HepG2 (cell line): ENCODE data around the gene CENATAC. TPM values are rescaled to one million over a fixed set of nuclear protein-coding genes. Genes with fewer than 3 reads are reported as not detected.
A peak's percentile ranks its signal among the peaks of the same experiment; 100 is the strongest.

ENCODE experiments used
- GABPA ChIP-seq, 2 experiments: IDR thresholded peaks; 2 replicates each; pipeline ENCODE4 v1.6.1; 2011 to 2016; ENCODE audit warnings: low read depth in 2 of 2, low read length in 1 of 2, missing biosample characterization in 1 of 2, missing genetic modification characterization in 1 of 2
- GTF2F1 ChIP-seq: fragments of 150-350 bp; IDR thresholded peaks from 2 replicates; pipeline ENCODE4 v1.6.1; 2014; ENCODE audit warnings: low read length
- MAZ ChIP-seq, 2 experiments: sonication (generic) in 1 of 2; formaldehyde crosslinking in 1 of 2; IDR thresholded peaks; 2 replicates each; pipeline versions ENCODE4 v1.5.0 to v1.6.1; 2012 to 2020; ENCODE audit warnings: low read depth in 2 of 2, mild to moderate bottlenecking in 2 of 2, borderline replicate concordance in 1 of 2, improper control_type of control experiment in 1 of 2, low read length in 1 of 2, missing genetic modification reagents in 1 of 2, moderate library complexity in 1 of 2
- POLR2AphosphoS5 ChIP-seq: IDR thresholded peaks from 2 replicates; pipeline ENCODE4 v1.6.1; 2012; ENCODE audit warnings: low read depth, low read length
- SNAPC2 ChIP-seq: sonication (generic); formaldehyde crosslinking; IDR thresholded peaks from 2 replicates; pipeline ENCODE4 v1.8.1; 2022; ENCODE audit warnings: mild to moderate bottlenecking, missing genetic modification reagents
- ZC3H4 ChIP-seq: sonication (generic); formaldehyde crosslinking; IDR thresholded peaks from 2 replicates; pipeline ENCODE4 v1.4.0; 2020; ENCODE audit warnings: missing genetic modification reagents, borderline replicate concordance
- ZNF569 ChIP-seq: sonication (generic); formaldehyde crosslinking; IDR thresholded peaks from 2 replicates; pipeline ENCODE4 v1.5.0; 2020; ENCODE audit warnings: mild to moderate bottlenecking, missing genetic modification reagents, moderate library complexity, borderline replicate concordance
- ZNF772 ChIP-seq: sonication (generic); formaldehyde crosslinking; IDR thresholded peaks from 2 replicates; pipeline ENCODE4 v1.5.0; 2020; ENCODE audit warnings: mild to moderate bottlenecking, missing genetic modification reagents
- polyA plus RNA-seq, 8 experiments: library from polyadenylated mRNA; depleted of rRNA in 3 of 8; stranded (reverse) in 7 of 8; unstranded in 1 of 8; fragments of >200 nt; fragmentation: Illumina TruSeq in 4 of 8; extraction: Trizol in 4 of 8; gene quantifications; 2 replicates each; pipeline versions ENCODE4 v1.2.1 to v1.2.3, GENCODE V29; 2011 to 2016; ENCODE audit warnings: low read depth in 4 of 8, missing spikeins in 1 of 8, mixed read lengths in 1 of 8; ENCODE audit not compliant: insufficient read depth in 1 of 8
- total RNA-seq, 5 experiments: library from RNA; depleted of rRNA; stranded (reverse); fragments of >200 nt; fragmentation: Illumina TruSeq; extraction: Trizol; gene quantifications; 2 replicates each; pipeline ENCODE4 v1.2.3, GENCODE V29; 2016; ENCODE audit warnings: low read depth in 1 of 5
- TF ChIP-seq, protein P1 (sequence below): sonication (generic); formaldehyde crosslinking; IDR thresholded peaks from 2 replicates; pipeline ENCODE4 v1.4.0; 2020; ENCODE audit warnings: mild to moderate bottlenecking, missing genetic modification reagents
- TF ChIP-seq, protein P2 (sequence below): sonication (generic); formaldehyde crosslinking; IDR thresholded peaks from 2 replicates; pipeline ENCODE4 v1.9.0; 2022; ENCODE audit warnings: missing genetic modification reagents, mild to moderate bottlenecking, borderline replicate concordance
- TF ChIP-seq, protein P3 (sequence below): IDR thresholded peaks from 2 replicates; pipeline ENCODE4 v1.6.1; 2012; ENCODE audit warnings: low read depth, low read length, improper control_type of control experiment
- TF ChIP-seq, protein P4 (sequence below): sonication (generic); formaldehyde crosslinking; IDR thresholded peaks from 2 replicates; pipeline ENCODE4 v1.8.1; 2023; ENCODE audit warnings: mild to moderate bottlenecking, missing genetic modification reagents, borderline replicate concordance
- TF ChIP-seq, protein P5 (sequence below): IDR thresholded peaks from 2 replicates; pipeline ENCODE4 v1.6.1; 2016; ENCODE audit warnings: missing compliant biosample characterization, missing genetic modification reagents, borderline replicate concordance

CENATAC gene
- total and polyA plus RNA-seq, 2 of the 13 experiments (the other 11 are each of a cell fraction or from before 2014, with no cell fraction given): 21.7 to 25.0 TPM

DNA sequence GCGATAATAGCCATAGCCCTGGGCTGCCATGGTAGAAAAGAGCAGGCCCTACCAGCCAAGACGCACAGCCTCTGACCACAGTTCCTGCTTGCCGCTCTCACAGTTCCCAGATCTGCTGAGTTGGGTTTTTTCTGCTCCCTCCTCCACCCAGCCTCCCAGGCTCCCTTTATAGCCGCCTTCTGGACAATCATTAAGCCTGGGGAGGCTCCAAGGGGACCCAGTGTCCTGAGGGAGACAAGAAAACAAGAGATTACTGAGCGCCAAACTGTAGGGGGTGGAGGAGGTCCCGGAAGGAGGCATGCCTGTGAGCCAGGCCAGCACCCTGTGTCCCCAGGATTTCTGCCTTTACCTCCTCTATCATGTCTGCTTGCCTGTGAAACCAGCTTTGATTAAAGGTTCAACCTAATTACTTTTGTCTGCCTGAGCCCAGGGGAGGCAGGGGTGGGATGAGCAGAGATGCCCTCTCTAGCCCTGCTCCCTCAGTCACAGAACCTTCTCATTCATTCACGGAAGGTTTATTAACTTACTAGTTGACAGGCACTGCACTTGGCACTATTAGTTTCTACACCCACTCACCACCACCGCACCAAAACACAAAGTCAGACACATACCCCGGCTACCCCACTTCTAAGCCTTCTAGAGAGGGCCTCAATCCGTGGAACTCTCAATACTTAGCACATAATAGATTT, 31.5 kb downstream of the CENATAC start (continued):
- TF ChIP-seq, protein P1, sequence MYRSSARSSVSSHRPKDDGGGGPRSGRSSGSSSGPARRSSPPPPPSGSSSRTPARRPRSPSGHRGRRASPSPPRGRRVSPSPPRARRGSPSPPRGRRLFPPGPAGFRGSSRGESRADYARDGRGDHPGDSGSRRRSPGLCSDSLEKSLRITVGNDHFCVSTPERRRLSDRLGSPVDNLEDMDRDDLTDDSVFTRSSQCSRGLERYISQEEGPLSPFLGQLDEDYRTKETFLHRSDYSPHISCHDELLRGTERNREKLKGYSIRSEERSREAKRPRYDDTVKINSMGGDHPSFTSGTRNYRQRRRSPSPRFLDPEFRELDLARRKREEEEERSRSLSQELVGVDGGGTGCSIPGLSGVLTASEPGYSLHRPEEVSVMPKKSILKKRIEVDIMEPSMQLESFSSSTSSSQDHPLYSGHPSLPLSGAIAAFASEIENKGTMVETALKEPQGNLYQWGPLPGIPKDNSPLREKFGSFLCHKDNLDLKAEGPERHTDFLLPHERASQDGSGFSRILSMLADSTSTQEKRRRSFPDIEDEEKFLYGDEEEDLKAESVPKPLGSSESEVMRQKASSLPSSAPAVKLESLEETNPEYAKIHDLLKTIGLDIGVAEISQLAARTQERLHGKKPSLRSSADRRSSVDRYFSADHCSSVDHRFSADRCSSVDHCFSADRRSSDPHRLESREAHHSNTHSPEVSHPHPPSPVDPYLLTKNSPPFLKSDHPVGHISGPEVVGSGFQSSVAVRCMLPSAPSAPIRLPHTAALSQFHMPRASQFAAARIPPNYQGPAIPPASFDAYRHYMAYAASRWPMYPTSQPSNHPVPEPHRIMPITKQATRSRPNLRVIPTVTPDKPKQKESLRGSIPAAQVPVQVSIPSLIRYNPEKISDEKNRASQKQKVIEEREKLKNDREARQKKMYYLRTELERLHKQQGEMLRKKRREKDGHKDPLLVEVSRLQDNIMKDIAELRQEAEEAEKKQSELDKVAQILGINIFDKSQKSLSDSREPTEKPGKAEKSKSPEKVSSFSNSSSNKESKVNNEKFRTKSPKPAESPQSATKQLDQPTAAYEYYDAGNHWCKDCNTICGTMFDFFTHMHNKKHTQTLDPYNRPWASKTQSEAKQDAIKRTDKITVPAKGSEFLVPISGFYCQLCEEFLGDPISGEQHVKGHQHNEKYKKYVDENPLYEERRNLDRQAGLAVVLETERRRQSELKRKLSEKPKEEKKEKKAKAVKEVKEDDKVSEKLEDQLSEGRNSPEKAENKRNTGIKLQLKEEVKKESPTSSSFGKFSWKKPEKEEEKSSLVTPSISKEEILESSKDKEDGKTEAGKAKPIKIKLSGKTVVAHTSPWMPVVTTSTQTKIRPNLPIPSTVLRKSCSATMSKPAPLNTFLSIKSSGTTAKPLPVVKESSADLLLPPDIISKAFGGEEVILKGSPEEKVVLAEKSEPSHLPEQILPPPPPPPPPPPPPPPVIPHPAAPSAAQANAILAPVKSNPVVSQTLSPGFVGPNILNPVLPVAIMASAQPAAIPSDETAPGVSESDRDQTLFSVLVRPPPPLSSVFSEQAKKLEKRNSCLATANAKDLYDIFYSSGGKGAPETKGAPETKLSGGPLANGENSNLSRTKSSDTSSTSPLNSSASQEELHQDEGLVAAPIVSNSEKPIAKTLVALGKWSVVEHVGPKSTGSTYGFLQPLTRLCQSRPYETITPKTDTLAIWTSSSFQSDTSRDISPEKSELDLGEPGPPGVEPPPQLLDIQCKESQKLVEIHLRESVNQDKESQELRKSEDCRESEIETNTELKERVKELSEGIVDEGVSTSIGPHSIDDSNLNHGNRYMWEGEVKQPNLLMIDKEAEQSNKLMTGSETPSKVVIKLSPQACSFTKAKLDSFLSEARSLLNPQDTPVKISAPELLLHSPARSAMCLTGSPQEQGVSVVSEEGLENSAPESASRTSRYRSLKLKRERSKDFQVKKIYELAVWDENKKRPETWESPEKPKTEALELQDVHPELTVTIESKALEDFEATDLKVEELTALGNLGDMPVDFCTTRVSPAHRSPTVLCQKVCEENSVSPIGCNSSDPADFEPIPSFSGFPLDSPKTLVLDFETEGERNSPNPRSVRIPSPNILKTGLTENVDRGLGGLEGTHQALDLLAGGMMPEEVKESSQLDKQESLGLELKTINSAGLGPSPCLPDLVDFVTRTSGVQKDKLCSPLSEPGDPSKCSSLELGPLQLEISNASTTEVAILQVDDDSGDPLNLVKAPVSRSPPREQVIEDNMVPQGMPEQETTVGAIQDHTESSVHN (CRISPR knock-in tag): 0 out of 2 replicates have a peak, but pooled peaks have one; percentile 87
- TF ChIP-seq ZC3H4 (CRISPR knock-in tag) (no peak; the same call in 1 of the 2 replicates), ZNF569 (no peak), POLR2AphosphoS5 (peak; percentile 94), ZNF772 (CRISPR knock-in tag) (no peak), GTF2F1 (no peak), GABPA (IDR thresholded peaks at IDR 0.05; ENCODE audit: low read depth, low read length) (no peak), GABPA (CRISPR knock-in tag; IDR thresholded peaks at IDR 0.05; ENCODE audit: low read depth) (peak; percentile 47), MAZ (IDR thresholded peaks at IDR 0.05; ENCODE audit: borderline replicate concordance, low read depth, low read length) (no peak), MAZ (CRISPR knock-in tag; IDR thresholded peaks at IDR 0.05; ENCODE audit: low read depth) (peak; percentile 39; the same call in 1 of the 2 replicates), SNAPC2 (CRISPR knock-in tag) (0 out of 2 replicates have a peak, but pooled peaks have one; percentile 28)
- TF ChIP-seq, protein P2, sequence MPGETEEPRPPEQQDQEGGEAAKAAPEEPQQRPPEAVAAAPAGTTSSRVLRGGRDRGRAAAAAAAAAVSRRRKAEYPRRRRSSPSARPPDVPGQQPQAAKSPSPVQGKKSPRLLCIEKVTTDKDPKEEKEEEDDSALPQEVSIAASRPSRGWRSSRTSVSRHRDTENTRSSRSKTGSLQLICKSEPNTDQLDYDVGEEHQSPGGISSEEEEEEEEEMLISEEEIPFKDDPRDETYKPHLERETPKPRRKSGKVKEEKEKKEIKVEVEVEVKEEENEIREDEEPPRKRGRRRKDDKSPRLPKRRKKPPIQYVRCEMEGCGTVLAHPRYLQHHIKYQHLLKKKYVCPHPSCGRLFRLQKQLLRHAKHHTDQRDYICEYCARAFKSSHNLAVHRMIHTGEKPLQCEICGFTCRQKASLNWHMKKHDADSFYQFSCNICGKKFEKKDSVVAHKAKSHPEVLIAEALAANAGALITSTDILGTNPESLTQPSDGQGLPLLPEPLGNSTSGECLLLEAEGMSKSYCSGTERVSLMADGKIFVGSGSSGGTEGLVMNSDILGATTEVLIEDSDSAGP (CRISPR knock-in tag): no peak
- TF ChIP-seq, protein P3, sequence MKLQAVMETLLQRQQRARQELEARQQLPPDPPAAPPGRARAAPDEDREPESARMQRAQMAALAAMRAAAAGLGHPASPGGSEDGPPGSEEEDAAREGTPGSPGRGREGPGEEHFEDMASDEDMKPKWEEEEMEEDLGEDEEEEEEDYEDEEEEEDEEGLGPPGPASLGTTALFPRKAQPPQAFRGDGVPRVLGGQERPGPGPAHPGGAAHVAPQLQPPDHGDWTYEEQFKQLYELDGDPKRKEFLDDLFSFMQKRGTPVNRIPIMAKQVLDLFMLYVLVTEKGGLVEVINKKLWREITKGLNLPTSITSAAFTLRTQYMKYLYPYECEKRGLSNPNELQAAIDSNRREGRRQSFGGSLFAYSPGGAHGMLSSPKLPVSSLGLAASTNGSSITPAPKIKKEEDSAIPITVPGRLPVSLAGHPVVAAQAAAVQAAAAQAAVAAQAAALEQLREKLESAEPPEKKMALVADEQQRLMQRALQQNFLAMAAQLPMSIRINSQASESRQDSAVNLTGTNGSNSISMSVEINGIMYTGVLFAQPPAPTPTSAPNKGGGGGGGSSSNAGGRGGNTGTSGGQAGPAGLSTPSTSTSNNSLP: no peak
- TF ChIP-seq, protein P4, sequence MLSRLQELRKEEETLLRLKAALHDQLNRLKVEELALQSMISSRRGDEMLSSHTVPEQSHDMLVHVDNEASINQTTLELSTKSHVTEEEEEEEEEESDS (CRISPR knock-in tag): no peak
- TF ChIP-seq, protein P5, sequence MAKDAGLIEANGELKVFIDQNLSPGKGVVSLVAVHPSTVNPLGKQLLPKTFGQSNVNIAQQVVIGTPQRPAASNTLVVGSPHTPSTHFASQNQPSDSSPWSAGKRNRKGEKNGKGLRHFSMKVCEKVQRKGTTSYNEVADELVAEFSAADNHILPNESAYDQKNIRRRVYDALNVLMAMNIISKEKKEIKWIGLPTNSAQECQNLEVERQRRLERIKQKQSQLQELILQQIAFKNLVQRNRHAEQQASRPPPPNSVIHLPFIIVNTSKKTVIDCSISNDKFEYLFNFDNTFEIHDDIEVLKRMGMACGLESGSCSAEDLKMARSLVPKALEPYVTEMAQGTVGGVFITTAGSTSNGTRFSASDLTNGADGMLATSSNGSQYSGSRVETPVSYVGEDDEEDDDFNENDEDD (CRISPR knock-in tag): peak; percentile 57; the same call in 1 of the 2 replicates
